Astrocyte (in vitro differentiated cells and primary cell): ENCODE results near the gene VN1R5. TPM values are rescaled to one million over a fixed set of nuclear protein-coding genes. Genes with fewer than 3 reads are reported as not detected.
A peak's percentile ranks its signal among the peaks of the same experiment; 100 is the strongest.

ENCODE experiments used
- DNase-seq: peaks from one replicate; pipeline ENCODE4 v3.0.0-alpha.2; 2010; ENCODE audit warnings: low read depth
- FAIRE-seq: peaks from 2 replicates; lab custom pipeline; 2011; peaks lifted over from hg19 to GRCh38; lab: Jason Lieb, UNC
- H2AFZ ChIP-seq: 2 replicates; pipeline ENCODE4 v1.6.0; 2012; ENCODE audit warnings: low read depth, low read length, inconsistent platforms
- H3K27ac ChIP-seq: 2 replicates; pipeline ENCODE4 v1.5.1; 2011; ENCODE audit warnings: low read depth, low read length, inconsistent platforms
- H3K27me3 ChIP-seq: 2 replicates; pipeline ENCODE4 v1.6.0; 2011; ENCODE audit warnings: low read length, inconsistent platforms; ENCODE audit not compliant: insufficient read depth
- H3K36me3 ChIP-seq: 2 replicates; pipeline ENCODE4 v1.5.1; 2011; ENCODE audit warnings: low read length, inconsistent platforms; ENCODE audit not compliant: insufficient read depth
- H3K4me1 ChIP-seq: 2 replicates; pipeline ENCODE4 v1.5.1; 2011; ENCODE audit warnings: low read length, inconsistent platforms; ENCODE audit not compliant: insufficient read depth
- H3K4me2 ChIP-seq: 2 replicates; pipeline ENCODE4 v1.6.0; 2012; ENCODE audit warnings: low read length, inconsistent platforms
- H3K4me3 ChIP-seq: 2 replicates; pipeline ENCODE4 v1.5.1; 2011; ENCODE audit warnings: low read depth, mild to moderate bottlenecking, low read length, inconsistent platforms; ENCODE audit not compliant: insufficient read depth
- H3K79me2 ChIP-seq: 2 replicates; pipeline ENCODE4 v1.6.0; 2012; ENCODE audit warnings: mild to moderate bottlenecking, low read length, inconsistent platforms; ENCODE audit not compliant: insufficient read depth
- H3K9ac ChIP-seq: 2 replicates; pipeline ENCODE4 v1.6.0; 2012; ENCODE audit warnings: mild to moderate bottlenecking, low read length, inconsistent platforms
- H3K9me3 ChIP-seq: 2 replicates; pipeline ENCODE4 v1.5.1; 2012; ENCODE audit warnings: low read depth, mild to moderate bottlenecking, low read length, inconsistent platforms; ENCODE audit not compliant: insufficient read depth
- H4K20me1 ChIP-seq: 2 replicates; pipeline ENCODE4 v1.6.0; 2012; ENCODE audit warnings: low read length, inconsistent platforms; ENCODE audit not compliant: insufficient read depth
- H3K27ac Mint-ChIP-seq: one replicate; pipeline ENCODE4 v1.8.0; 2021; ENCODE audit warnings: mild to moderate bottlenecking, mixed read lengths; ENCODE audit not compliant: unreplicated experiment
- H3K27me3 Mint-ChIP-seq: one replicate; pipeline ENCODE4 v1.8.0; 2021; ENCODE audit warnings: low read depth, mixed read lengths; ENCODE audit not compliant: unreplicated experiment
- H3K36me3 Mint-ChIP-seq: one replicate; pipeline ENCODE4 v1.8.0; 2021; ENCODE audit warnings: low read depth, mixed read lengths; ENCODE audit not compliant: unreplicated experiment
- H3K4me1 Mint-ChIP-seq: one replicate; pipeline ENCODE4 v1.8.0; 2021; ENCODE audit warnings: low read depth, mixed read lengths; ENCODE audit not compliant: unreplicated experiment
- H3K4me3 Mint-ChIP-seq: one replicate; pipeline ENCODE4 v1.8.0; 2021; ENCODE audit warnings: mild to moderate bottlenecking, moderate library complexity, mixed read lengths; ENCODE audit not compliant: unreplicated experiment
- H3K9me3 Mint-ChIP-seq: one replicate; pipeline ENCODE4 v1.8.0; 2021; ENCODE audit warnings: mild to moderate bottlenecking, mixed read lengths; ENCODE audit not compliant: unreplicated experiment
- CTCF ChIP-seq: IDR thresholded peaks from 2 replicates; pipeline ENCODE4 v1.5.1; 2011; ENCODE audit warnings: low read depth, mild to moderate bottlenecking, inconsistent platforms, low read length, moderate library complexity; ENCODE audit not compliant: insufficient read depth
- EZH2 ChIP-seq: IDR thresholded peaks from 2 replicates; pipeline ENCODE4 v1.6.1; 2012; ENCODE audit warnings: mild to moderate bottlenecking, low read length, inconsistent platforms; ENCODE audit not compliant: insufficient read depth
- total RNA-seq: library from RNA; stranded (reverse); gene quantifications from 2 replicates; pipeline ENCODE4 v1.2.1, GENCODE V29; 2021

The VN1R5 gene
- total RNA-seq, 1 donor from 2014 or later = not detected

GRCh38 chr1:247295746-247296145 is 39.9 kb downstream of the VN1R5 start:
- Histone ChIP-seq H3K4me3 (no peak overlapping the region), H4K20me1 (no peaks in the 10 kb centered on the region), H3K4me1 (peaks cover 26% of the 10 kb centered on the region), H3K9me3 (peaks cover 3% of the 10 kb centered on the region), H3K27me3 (no peaks in the 10 kb centered on the region), H3K79me2 (no peaks in the 10 kb centered on the region), H2AFZ (no peak overlapping the region), H3K4me2 (no peak overlapping the region), H3K27ac (peak overlapping the region; percentile 53), H3K36me3 (peaks cover 5% of the 10 kb centered on the region), H3K9ac (no peak overlapping the region)
- peaks cover 52% of the 10 kb centered on the region for H3K4me1 Mint-ChIP-seq
- no peak for TF ChIP-seq CTCF
- TF ChIP-seq EZH2 = no peak
- H3K36me3 Mint-ChIP-seq = peaks cover 10% of the 10 kb centered on the region
- peak; percentile 7 for DNase-seq
- no peak overlapping the region for H3K27ac Mint-ChIP-seq
- peaks cover 1% of the 10 kb centered on the region for H3K9me3 Mint-ChIP-seq
- H3K4me3 Mint-ChIP-seq = no peak overlapping the region
- no peak for FAIRE-seq
- no peaks in the 10 kb centered on the region for H3K27me3 Mint-ChIP-seq

GRCh38 chr1:247296599-247297180 is 40.8 kb downstream of the VN1R5 start:
- DNase-seq (no peak), FAIRE-seq (no peak)
- Histone ChIP-seq H3K27me3 (no peaks in the 10 kb centered on the region), H2AFZ (no peak overlapping the region), H3K9ac (no peak overlapping the region), H3K27ac (no peak overlapping the region), H3K4me2 (no peak overlapping the region), H3K9me3 (peaks cover 8% of the 10 kb centered on the region), H4K20me1 (no peaks in the 10 kb centered on the region), H3K4me1 (peaks cover 26% of the 10 kb centered on the region), H3K36me3 (peaks cover 8% of the 10 kb centered on the region), H3K79me2 (no peaks in the 10 kb centered on the region), H3K4me3 (no peak overlapping the region)
- H3K36me3 Mint-ChIP-seq = peaks cover 13% of the 10 kb centered on the region
- no peak overlapping the region for H3K27ac Mint-ChIP-seq
- peaks cover 52% of the 10 kb centered on the region for H3K4me1 Mint-ChIP-seq
- H3K27me3 Mint-ChIP-seq = no peaks in the 10 kb centered on the region
- no peaks in the 10 kb centered on the region for H3K9me3 Mint-ChIP-seq
- TF ChIP-seq CTCF = no peak
- no peak for TF ChIP-seq EZH2
- H3K4me3 Mint-ChIP-seq = no peak overlapping the region
